Ecto neural progenitor cell (in vitro differentiated cells): ENCODE data around the gene OR10C1.
"Not testable (repeated sequence)": the region's sequence is repeated elsewhere in the genome, so short reads cannot be mapped to it uniquely, and the experiment has no call there.

Experiments
- DNase-seq: peaks from one replicate; pipeline ENCODE4 v3.0.0-alpha.2; 2018; ENCODE audit warnings: low spot score

Gene OR10C1

DNA sequence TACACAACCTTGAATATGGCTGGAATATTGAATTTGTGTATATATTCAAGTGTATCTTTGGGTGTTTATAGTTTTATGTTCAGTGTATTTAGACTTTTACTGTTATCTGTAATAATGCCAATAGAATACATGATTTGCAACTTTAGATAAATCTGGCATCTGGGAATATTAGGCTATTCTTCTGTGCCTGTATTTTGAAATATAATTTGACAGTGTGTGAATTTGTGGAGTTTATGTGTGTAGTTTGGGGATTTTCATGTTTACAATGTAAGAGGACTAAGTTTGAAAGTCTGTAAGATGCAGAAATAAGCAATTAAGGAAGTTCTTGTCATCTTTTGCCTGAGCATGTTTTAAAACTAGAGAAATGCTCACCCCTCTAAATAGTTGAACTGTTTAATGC lies at the start of gene OR10C1:
Gene OR10C1, plus strand, starts transcription at position 301 of the 400 bp plus-strand sequence. CDS start 710 bp downstream, outside the sequence.
- no peak for DNase-seq

DNA sequence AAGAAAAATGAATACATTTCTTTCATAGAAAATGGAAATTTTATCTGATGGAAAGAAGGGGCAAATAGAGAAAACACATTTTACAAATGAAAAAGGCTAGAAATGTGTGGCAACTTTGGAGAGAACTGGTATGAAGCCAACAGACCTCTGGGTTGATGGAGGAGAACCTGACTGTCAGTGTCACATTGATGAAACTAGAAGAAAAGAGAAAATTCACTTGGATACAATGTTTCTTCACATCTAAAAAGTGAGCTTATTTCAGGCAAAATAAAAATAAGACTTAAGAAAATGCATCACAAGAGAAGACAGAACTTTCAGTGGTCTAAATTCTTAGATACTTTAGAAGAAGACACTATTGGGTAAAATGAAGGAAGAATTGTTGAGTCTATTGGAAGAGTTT lies 43.8 kb upstream of the OR10C1 start, which contains the start of gene OR12D2:
Gene OR12D2, plus strand, starts transcription at position 301 of the 400 bp plus-strand sequence. CDS start 1,069 bp downstream, outside the sequence.
- no peak for DNase-seq

GRCh38 chr6:29399525-29399924 lies 39.6 kb upstream of the OR10C1 start:
- no peak for DNase-seq

GRCh38 chr6:29403801-29404200 lies 35.3 kb upstream of the OR10C1 start:
- no peak for DNase-seq

- DNase-seq, result no peak
These were observed 24.5 kb upstream of the OR10C1 start, which contains the start of gene OR12D1 for GRCh38 chr6:29414588-29414987. Gene OR12D1 (plus strand): TSS chr6:29414928.

DNA sequence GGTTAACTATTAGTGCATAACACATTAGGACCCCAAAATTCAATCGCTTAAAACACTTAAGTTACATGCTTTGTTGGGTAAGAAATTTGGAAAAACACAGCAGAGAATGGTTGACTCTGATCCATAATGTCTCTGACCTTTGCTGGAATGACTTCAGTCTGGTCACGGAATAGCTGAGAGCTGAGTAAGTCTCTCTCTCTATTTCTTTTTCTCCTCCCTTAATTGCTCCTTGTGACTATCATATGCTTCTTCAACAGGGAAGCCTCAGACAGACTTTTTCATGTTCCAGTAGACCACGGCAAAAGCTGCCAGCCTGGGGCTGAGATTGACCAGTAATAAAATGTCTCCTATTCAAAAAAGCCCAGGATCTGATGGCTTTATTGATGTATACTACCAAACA lies 19.6 kb upstream of the OR10C1 start:
- no peak for DNase-seq

DNA sequence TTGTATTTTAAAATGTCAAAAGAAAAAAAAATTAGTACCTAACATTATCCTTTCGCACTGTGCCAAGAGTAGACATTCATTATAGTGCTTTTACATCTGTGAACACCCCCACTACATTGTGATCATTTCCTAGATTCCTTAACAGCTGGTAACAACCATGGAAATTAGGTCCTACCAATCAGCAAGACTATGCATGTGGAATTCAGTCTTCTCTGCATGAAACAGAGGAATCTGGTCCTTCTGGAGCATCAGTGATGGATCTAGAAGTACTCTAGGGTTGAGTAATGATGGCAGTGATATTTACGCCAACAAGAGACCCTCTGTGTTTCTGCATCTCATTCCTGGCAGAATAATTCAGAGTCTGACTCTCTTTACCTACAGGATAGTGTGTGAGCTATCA lies 14.9 kb upstream of the OR10C1 start:
- no peak for DNase-seq

DNA sequence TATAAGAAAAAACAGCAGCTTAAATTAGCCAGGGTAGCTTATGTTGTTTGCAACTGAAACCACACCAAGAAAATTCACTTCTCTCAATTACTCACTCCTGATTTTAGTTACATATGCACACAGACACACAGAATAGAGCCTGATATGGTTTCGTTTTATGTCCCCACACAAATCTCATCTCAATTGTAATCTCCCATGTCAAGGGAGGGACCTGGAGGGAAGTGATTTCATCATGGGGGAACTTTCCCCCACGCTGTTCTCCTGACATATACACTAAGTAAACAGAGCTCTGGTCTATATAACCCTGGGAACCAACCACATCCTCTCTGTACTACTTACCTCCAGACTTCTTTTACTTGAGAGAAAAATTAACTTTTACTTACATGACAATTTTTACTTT lies 14.5 kb upstream of the OR10C1 start:
- DNase-seq, result no peak

- DNase-seq, result no peak
These were observed 14.0 kb upstream of the OR10C1 start for GRCh38 chr6:29425075-29425474.

DNA sequence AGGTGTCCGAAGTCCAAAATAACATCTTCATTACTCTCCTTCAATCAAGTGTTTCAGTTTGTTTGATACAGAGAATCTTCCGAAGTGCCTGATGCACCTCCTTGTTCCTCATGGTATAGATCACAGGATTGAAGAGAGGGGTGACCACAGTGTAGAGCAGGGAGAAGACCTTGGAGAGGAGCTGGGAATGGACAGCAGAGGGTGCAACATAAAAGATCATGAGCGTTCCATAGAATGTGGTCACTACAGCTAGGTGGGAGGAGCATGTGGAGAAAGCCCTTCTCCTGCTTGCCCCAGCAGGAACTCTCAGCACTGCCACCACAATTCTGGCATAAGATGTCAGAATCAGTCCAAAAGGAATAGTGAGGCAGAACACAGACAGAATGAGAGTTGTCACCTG lies 12.5 kb upstream of the OR10C1 start:
- no peak for DNase-seq

DNA sequence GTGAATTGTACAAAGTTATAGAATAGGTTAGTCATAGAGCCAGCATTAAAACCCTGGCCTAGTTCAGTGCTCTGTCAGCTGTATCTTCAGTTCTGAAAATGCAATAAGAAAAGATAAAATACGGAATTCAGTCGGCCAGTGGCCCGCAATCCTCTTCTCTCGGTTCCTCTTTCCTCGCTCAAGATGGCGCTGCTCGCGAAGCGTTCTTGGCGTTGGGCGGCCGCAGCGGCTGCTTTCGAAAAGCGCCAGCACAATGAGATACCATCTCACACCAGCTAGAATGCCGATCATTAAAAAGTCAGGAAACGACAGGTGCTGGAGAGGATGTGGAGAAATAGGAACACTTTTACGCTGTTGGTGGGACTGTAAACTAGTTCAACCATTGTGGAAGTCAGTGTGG lies 2.4 kb upstream of the OR10C1 start:
- not testable (repeated sequence) for DNase-seq

DNA sequence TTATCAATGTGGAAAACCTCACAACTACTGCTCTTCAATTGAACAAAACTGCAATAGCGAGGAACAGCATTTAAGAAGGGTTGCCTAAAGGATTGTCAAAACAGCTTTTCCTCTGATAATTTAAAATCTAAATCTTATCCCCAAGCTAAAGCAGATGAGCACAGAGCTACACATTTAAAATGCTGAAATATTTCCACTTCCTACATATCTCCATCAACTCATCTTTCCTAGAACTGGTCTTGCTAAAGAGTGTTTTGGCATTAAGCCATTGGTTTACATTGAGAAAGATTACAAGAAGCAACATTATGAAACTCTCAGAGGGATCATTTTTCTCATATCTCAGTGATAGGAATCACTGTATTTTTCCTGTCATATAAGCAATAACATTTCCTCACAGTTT lies 3.6 kb downstream of the OR10C1 start:
- no peak for DNase-seq

DNA sequence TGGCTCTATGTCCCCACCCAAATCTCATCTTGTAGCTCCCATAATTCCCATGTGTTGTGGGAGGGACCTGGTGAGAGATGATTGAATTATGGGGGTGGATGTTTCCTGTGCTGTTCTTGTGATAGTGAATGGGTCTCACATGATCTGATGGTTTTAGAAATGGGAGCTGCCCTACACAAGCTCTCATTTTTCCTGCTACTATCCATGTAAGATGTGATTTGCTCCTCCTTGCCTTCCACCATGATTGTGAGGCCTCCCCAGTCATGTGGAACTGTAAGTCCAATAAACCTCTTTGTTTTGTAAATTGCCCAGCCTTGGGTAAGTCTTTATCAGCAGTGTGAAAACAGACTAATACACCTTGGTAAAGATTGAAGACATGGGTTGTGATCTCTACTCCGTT lies 4.9 kb downstream of the OR10C1 start:
- DNase-seq, result not testable (repeated sequence)

DNA sequence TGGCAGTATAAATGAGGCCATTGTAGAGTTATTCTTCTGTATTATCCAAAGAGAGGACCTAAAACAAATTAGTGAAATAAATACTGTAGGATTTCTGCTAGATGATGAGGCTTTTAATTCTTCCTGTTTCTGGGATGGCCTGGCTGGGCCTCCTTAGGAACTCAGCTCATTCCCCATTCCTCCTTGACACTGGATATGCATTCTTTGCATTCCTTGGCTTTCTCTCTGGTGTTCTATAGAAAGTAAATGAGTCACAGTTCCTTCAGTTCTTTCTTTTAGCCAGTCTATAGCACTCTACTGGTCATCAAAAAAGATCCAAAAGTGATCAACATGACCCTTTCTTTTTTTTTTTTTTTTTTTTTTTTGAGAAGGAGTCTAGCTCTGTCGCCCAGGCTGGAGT lies 8.6 kb downstream of the OR10C1 start:
- DNase-seq, result no peak

DNA sequence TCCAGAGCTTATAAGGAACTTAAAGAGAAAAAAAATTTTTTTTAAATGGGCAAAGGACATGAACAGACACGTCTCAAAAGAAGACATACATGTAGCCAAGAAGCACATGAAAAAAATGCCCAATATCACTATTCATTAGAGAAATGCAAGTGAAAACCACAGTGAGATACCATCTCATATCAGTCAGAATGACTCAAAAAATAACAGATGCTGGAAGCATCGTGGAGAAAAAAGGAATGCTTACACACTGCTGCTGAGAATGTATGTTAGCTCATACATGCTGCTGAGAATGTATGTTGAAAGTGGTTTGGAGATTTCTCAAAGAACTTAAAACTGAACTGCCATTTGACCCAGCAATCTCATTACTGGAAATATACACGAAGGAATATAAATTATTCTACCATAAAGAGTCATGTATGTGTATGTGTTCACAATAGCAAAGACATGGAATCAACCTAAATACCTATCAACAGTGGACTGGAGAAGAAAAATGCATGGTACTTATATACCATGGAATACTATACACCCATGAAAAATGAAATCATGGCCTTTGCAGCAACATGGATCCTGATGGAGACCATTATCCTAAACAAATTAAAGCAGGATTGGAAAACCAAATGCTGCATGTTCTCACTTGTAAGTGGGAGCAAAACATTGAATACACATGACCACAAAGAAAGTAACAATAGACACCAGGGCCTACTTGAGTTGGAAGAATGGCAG lies 12.5 kb downstream of the OR10C1 start:
- no peak for DNase-seq

- DNase-seq, result no peak
These were observed 17.9 kb downstream of the OR10C1 start, which contains the start of the genes OR11A1 and OR2H1 for GRCh38 chr6:29456971-29457370. Gene OR11A1 (minus strand): TSS chr6:29457071. CDS start chr6:29427641, 29,430 bp downstream. Gene OR2H1 (plus strand): TSS chr6:29457155. CDS start chr6:29461770, 4,615 bp downstream.

DNA sequence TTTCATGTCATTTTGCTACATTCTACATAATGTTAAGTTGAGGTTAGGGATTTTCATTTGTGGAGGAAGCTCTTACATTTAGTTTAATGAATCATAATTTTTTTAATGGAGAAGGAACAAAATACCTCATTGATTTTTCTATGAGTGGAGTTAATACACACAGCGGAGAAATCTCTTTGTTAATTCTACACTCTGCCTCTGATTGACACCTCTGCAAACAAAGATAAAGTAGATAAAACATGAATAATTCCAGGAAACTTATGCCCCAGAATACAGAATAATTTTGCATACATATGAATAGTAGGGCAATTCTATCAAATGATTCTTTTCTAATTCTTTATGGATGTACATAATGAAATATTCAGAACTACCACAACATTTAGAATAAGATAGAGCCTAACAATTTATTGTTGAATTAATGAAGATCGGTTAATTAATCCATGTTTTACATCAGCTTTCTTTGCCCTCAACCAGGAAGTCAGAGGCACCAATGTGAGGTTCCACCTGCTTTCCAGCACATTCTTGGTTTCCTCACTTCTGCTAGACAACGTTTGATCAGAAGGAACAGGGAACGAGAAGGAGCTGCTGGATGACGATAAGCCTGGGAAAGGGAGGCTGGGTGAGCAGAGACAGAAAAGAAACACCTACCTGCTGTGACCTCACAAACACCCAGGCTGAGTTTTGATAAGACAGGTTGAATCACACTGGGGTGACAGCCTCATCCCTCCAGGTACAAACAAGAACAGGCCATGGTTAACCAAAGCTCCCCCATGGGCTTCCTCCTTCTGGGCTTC lies 22.1 kb downstream of the OR10C1 start:
- no peak for DNase-seq

DNA sequence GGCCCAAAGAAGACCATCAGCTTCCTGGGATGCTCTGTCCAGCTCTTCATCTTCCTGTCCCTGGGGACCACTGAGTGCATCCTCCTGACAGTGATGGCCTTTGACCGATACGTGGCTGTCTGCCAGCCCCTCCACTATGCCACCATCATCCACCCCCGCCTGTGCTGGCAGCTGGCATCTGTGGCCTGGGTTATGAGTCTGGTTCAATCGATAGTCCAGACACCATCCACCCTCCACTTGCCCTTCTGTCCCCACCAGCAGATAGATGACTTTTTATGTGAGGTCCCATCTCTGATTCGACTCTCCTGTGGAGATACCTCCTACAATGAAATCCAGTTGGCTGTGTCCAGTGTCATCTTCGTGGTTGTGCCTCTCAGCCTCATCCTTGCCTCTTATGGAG lies 22.9 kb downstream of the OR10C1 start:
- DNase-seq, result no peak

GRCh38 chr6:29465279-29465678 lies 26.2 kb downstream of the OR10C1 start:
- no peak for DNase-seq

GRCh38 chr6:29465801-29466200 lies 26.7 kb downstream of the OR10C1 start:
- no peak for DNase-seq

DNA sequence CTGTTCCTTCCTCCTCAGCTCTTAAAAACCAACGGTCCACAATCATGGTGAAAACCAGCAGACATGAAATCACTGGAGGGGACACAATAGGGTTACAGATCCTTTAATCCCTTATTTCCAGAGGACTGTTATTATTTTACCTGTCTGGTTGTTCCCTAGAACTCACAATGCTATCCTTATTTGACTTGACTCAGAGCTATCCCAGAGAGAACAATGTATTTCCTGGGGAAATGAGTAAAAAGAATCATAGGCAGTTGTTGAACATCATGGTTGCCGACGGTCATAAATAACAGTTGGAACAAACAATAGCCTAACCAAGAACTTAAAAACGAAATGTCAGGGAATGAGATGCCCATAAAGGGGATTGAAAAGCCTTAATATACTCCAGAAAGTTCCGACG lies 27.1 kb downstream of the OR10C1 start:
- DNase-seq, result no peak

DNA sequence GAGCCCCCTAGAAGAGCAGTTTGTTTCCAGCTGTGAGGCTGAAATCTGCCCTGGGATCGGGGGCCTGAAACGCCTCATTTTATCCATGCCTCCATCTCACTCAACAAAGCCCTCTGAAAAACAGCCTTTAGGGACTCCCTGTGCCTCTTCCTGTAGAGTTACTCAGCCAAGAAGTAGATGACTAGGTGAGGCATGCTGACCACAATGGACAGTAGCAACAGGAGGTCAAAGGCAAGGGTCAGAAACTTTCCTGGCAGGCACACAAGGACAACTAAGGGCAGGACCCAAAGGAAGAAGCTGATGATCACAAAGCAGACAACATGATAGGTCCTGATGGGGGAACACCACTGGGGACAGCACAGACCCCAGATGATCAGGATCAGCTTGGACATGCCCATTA lies 35.9 kb downstream of the OR10C1 start:
- no peak for DNase-seq

DNA sequence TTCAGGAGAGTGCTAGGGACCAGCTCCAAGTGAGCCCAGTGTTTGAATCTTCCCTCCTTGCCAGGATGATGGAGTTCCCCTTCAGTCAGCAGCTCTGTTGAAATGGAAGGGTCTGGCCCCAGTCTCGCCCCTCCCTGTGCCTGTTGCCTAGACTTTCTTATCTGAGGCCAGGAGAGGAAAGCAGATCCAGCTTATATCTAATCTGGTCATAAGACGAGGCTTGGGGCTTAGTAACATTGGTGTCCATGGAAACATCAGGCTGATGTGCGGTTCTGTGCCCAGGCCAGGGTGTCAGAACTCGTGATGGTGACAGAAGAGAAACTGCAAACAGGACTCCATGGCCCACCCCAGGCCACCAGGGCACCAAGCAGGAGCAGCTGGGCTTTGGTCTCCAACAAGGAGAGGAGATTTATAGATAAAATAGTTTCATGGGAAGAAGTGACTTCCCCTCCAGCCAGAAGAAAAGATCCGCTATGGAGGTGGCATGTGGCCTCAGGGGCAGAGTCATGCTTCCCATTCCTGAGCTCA lies 38.9 kb downstream of the OR10C1 start:
- no peak for DNase-seq
